ENCODE data around the gene ALG12. TPM values are rescaled to one million over a fixed set of nuclear protein-coding genes. Genes with fewer than 3 reads are reported as not detected.

The ALG12 gene
- total RNA-seq, 1 donor from 2014 or later: 26.2 TPM

DNA sequence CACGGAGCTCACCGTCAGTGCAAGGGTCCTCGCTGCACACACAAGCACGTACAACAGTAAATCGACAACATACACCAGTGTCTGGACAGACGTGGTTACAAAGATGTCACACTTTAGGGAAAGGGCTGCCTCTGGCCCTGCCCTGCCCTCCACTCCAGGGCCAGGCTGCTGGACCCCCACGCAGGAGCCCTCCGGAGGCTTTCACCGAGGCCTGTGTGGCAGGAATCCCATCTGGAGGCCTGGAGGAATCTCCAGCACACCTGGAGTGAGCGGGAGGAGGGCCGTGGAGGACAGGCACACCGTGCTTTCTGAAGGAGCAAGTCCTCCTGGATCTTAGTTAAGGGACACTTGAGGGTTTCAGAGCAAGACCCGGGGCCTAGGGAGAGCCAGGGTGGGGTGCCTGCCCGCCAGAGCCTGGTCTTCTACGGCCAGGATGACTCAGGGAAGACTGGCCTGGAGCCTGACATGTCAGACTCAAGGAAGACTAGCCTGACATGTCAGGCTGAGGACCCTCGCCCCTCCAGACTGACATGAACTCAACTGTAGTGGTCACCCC is 40.2 kb upstream of the ALG12 start:
- peaks cover 24% of the 10 kb centered on the region for H3K79me2 ChIP-seq (ENCODE audit: insufficient read depth, low read length)
- H2AFZ ChIP-seq (ENCODE audit: low read depth, low read length): no peak overlapping the region
- H4K20me1 ChIP-seq (ENCODE audit: insufficient read depth, low read length): peaks cover 15% of the 10 kb centered on the region
- no peaks in the 10 kb centered on the region for H3K4me1 Mint-ChIP-seq (ENCODE audit: low read depth, unreplicated experiment)
- peaks cover 24% of the 10 kb centered on the region for H3K4me1 ChIP-seq (ENCODE audit: insufficient read depth, low read length)
- DNase-seq (ENCODE audit: low read depth): no peak
- no peak overlapping the region for H3K27ac ChIP-seq (ENCODE audit: low read depth, low read length)
- H3K27me3 ChIP-seq (ENCODE audit: insufficient read depth, low read length): no peaks in the 10 kb centered on the region
- no peak for FAIRE-seq
- TF ChIP-seq EZH2 (IDR thresholded peaks at IDR 0.05; ENCODE audit: insufficient read depth, low read length): no peak
- TF ChIP-seq CTCF (IDR thresholded peaks at IDR 0.05; ENCODE audit: insufficient read depth, low read depth, low read length): no peak
- peaks cover 2% of the 10 kb centered on the region for H3K36me3 ChIP-seq (ENCODE audit: insufficient read depth, low read length)
- H3K4me3 Mint-ChIP-seq (ENCODE audit: unreplicated experiment): peak overlapping the region; percentile 20
- H3K4me3 ChIP-seq (ENCODE audit: insufficient read depth, low read depth, low read length): no peak overlapping the region
- no peaks in the 10 kb centered on the region for H3K36me3 Mint-ChIP-seq (ENCODE audit: low read depth, unreplicated experiment)
- no peak overlapping the region for H3K4me2 ChIP-seq (ENCODE audit: low read length)
- H3K9ac ChIP-seq (ENCODE audit: low read length): no peak overlapping the region
- no peaks in the 10 kb centered on the region for H3K9me3 Mint-ChIP-seq (ENCODE audit: unreplicated experiment)
- H3K27me3 Mint-ChIP-seq (ENCODE audit: low read depth, unreplicated experiment): peaks cover 6% of the 10 kb centered on the region
- H3K27ac Mint-ChIP-seq (ENCODE audit: unreplicated experiment): no peak overlapping the region
- no peaks in the 10 kb centered on the region for H3K9me3 ChIP-seq (ENCODE audit: insufficient read depth, low read depth, low read length)

DNA sequence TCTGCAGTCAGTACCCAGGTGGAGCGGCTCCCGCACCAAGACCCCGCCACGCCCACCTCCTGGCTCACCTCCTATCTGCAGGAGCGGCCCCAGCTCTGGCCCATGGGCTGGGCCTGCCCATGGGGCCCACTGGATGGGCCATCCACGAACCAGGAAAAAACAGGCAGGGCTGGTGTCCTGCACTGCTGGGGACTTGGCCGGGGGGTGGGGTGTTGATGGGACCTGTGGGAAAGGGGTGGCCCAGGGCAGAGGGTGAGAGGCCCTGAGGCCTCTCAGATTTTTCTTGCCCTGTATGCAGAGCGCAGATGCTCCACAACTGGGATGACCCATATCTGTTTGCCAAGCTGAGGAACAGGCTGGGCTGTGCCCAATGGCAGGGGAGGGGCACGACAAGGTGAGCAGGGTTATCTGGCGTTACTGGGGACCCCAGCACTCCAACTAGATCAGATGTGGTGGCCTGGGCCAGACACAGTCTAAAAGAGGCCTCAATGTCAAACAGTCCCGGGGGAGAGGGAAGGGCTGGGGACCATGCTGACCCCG is 39.7 kb upstream of the ALG12 start:
- FAIRE-seq: no peak
- H3K27ac Mint-ChIP-seq (ENCODE audit: unreplicated experiment): no peak overlapping the region

More for the DNA sequence above, 39.7 kb upstream of the ALG12 start:
- H3K79me2 ChIP-seq (ENCODE audit: insufficient read depth, low read length): peaks cover 18% of the 10 kb centered on the region
- H4K20me1 ChIP-seq (ENCODE audit: insufficient read depth, low read length): peaks cover 9% of the 10 kb centered on the region
- DNase-seq (ENCODE audit: low read depth): no peak
- H3K36me3 ChIP-seq (ENCODE audit: insufficient read depth, low read length): no peaks in the 10 kb centered on the region
- TF ChIP-seq EZH2 (IDR thresholded peaks at IDR 0.05; ENCODE audit: insufficient read depth, low read length) (no peak), CTCF (IDR thresholded peaks at IDR 0.05; ENCODE audit: insufficient read depth, low read depth, low read length) (no peak)
- no peaks in the 10 kb centered on the region for H3K9me3 Mint-ChIP-seq (ENCODE audit: unreplicated experiment)
- H3K4me2 ChIP-seq (ENCODE audit: low read length): no peak overlapping the region
- peaks cover 6% of the 10 kb centered on the region for H3K27me3 Mint-ChIP-seq (ENCODE audit: low read depth, unreplicated experiment)
- H3K9ac ChIP-seq (ENCODE audit: low read length): no peak overlapping the region
- H3K27ac ChIP-seq (ENCODE audit: low read depth, low read length): no peak overlapping the region
- no peaks in the 10 kb centered on the region for H3K4me1 Mint-ChIP-seq (ENCODE audit: low read depth, unreplicated experiment)
- no peak overlapping the region for H3K4me3 ChIP-seq (ENCODE audit: insufficient read depth, low read depth, low read length)
- peak overlapping the region; percentile 20 for H3K4me3 Mint-ChIP-seq (ENCODE audit: unreplicated experiment)
- H3K4me1 ChIP-seq (ENCODE audit: insufficient read depth, low read length): peaks cover 18% of the 10 kb centered on the region
- H3K27me3 ChIP-seq (ENCODE audit: insufficient read depth, low read length): no peaks in the 10 kb centered on the region
- H3K36me3 Mint-ChIP-seq (ENCODE audit: low read depth, unreplicated experiment): no peaks in the 10 kb centered on the region
- no peak overlapping the region for H2AFZ ChIP-seq (ENCODE audit: low read depth, low read length)
- no peaks in the 10 kb centered on the region for H3K9me3 ChIP-seq (ENCODE audit: insufficient read depth, low read depth, low read length)
